ENCODE measurements around the gene WDR18. TPM values are rescaled to one million over a fixed set of nuclear protein-coding genes. Genes with fewer than 3 reads are reported as not detected.
A peak's percentile ranks its signal among the peaks of the same experiment; 100 is the strongest.

The WDR18 gene
- total RNA-seq, 4 donors from 2014 or later: 25.0 to 52.6 (median 42.2) TPM

- 7% methylated on average over 3 of the region's 20 CpGs for WGBS
- DNase-seq (ENCODE audit: low spot score in 2 of 2): peak in 1 of 2 donors; percentile 79
- no peaks in the 10 kb centered on the region for H3K9me3 ChIP-seq
- peaks cover 21% of the 10 kb centered on the region for H3K4me1 ChIP-seq
- TF ChIP-seq POLR2A (IDR thresholded peaks at IDR 0.05): no peak
- TF ChIP-seq CTCF (IDR thresholded peaks at IDR 0.05): peak; percentile 83 to 94
- TF ChIP-seq EP300 (IDR thresholded peaks at IDR 0.05): no peak
- peaks cover 67% of the 10 kb centered on the region for H3K27me3 ChIP-seq
- no peak overlapping the region for H3K4me3 ChIP-seq
- no peak overlapping the region for H3K27ac ChIP-seq
- H3K36me3 ChIP-seq: no peaks in the 10 kb centered on the region
Observed at GRCh38 chr19:1001538-1002166, 17.5 kb downstream of the WDR18 start.

- Histone ChIP-seq H3K4me3 (no peak overlapping the region), H3K27ac (no peak overlapping the region), H3K9me3 (no peaks in the 10 kb centered on the region), H3K4me1 (peaks cover 20% of the 10 kb centered on the region), H3K36me3 (no peaks in the 10 kb centered on the region), H3K27me3 (peaks cover 57% of the 10 kb centered on the region)
- WGBS: 73% methylated on average over 4 of the region's 4 CpGs
- TF ChIP-seq CTCF (IDR thresholded peaks at IDR 0.05) (no peak), POLR2AphosphoS5 (IDR thresholded peaks at IDR 0.05) (no peak), POLR2A (IDR thresholded peaks at IDR 0.05) (no peak), EP300 (IDR thresholded peaks at IDR 0.05) (no peak)
- DNase-seq (ENCODE audit: low spot score in 2 of 2): no peak
Observed at GRCh38 chr19:1002600-1002999, 18.5 kb downstream of the WDR18 start.

- Histone ChIP-seq H3K27me3 (peaks cover 50% of the 10 kb centered on the region), H3K4me3 (no peak overlapping the region), H3K36me3 (no peaks in the 10 kb centered on the region), H3K27ac (no peak overlapping the region), H3K4me1 (peaks cover 20% of the 10 kb centered on the region), H3K9me3 (no peaks in the 10 kb centered on the region)
- no peak for DNase-seq (ENCODE audit: low spot score in 2 of 2)
- WGBS: 73% methylated on average over 5 of the region's 37 CpGs
- no peak for TF ChIP-seq EP300 (IDR thresholded peaks at IDR 0.05)
- TF ChIP-seq POLR2A (IDR thresholded peaks at IDR 0.05): no peak
- no peak for TF ChIP-seq CTCF (IDR thresholded peaks at IDR 0.05)
- no peak for TF ChIP-seq POLR2AphosphoS5 (IDR thresholded peaks at IDR 0.05)
Observed at GRCh38 chr19:1003283-1003682, 19.1 kb downstream of the WDR18 start.

GRCh38 chr19:1004204-1004802 is 20.2 kb downstream of the WDR18 start:
- Histone ChIP-seq H3K36me3 (peaks cover 9% of the 10 kb centered on the region), H3K9me3 (no peaks in the 10 kb centered on the region), H3K27me3 (peaks cover 40% of the 10 kb centered on the region), H3K4me1 (peaks cover 20% of the 10 kb centered on the region), H3K27ac (no peak overlapping the region), H3K4me3 (no peak overlapping the region)
- TF ChIP-seq POLR2A (IDR thresholded peaks at IDR 0.05): no peak
- no peak for TF ChIP-seq EP300 (IDR thresholded peaks at IDR 0.05)
- no peak for TF ChIP-seq POLR2AphosphoS5 (IDR thresholded peaks at IDR 0.05)
- TF ChIP-seq CTCF (IDR thresholded peaks at IDR 0.05): no peak
- DNase-seq (ENCODE audit: low spot score in 2 of 2): no peak
- 77% methylated on average over 10 of the region's 32 CpGs for WGBS

GRCh38 chr19:1004803-1005664 is 20.9 kb downstream of the WDR18 start:
- no peaks in the 10 kb centered on the region for H3K9me3 ChIP-seq
- H3K36me3 ChIP-seq: peaks cover 17% of the 10 kb centered on the region
- no peak overlapping the region for H3K4me3 ChIP-seq
- 87% methylated on average over 40 of the region's 70 CpGs for WGBS
- peaks cover 19% of the 10 kb centered on the region for H3K4me1 ChIP-seq
- TF ChIP-seq POLR2A (IDR thresholded peaks at IDR 0.05) (no peak), CTCF (IDR thresholded peaks at IDR 0.05) (no peak), EP300 (IDR thresholded peaks at IDR 0.05) (no peak), POLR2AphosphoS5 (IDR thresholded peaks at IDR 0.05) (no peak)
- DNase-seq (ENCODE audit: low spot score in 2 of 2): no peak
- H3K27me3 ChIP-seq: peaks cover 33% of the 10 kb centered on the region
- H3K27ac ChIP-seq: no peak overlapping the region
